ENCODE measurements around the gene HCN3. TPM values are rescaled to one million over a fixed set of nuclear protein-coding genes. Genes with fewer than 3 reads are reported as not detected.
"Not testable (repeated sequence)": the region's sequence is repeated elsewhere in the genome, so short reads cannot be mapped to it uniquely, and the experiment has no call there.

The HCN3 gene
- total RNA-seq (2014; rRNA removed), result 1.8 and 2.1 TPM in 2 replicates
- 2.2 TPM for polyA plus RNA-seq (2012)

DNA sequence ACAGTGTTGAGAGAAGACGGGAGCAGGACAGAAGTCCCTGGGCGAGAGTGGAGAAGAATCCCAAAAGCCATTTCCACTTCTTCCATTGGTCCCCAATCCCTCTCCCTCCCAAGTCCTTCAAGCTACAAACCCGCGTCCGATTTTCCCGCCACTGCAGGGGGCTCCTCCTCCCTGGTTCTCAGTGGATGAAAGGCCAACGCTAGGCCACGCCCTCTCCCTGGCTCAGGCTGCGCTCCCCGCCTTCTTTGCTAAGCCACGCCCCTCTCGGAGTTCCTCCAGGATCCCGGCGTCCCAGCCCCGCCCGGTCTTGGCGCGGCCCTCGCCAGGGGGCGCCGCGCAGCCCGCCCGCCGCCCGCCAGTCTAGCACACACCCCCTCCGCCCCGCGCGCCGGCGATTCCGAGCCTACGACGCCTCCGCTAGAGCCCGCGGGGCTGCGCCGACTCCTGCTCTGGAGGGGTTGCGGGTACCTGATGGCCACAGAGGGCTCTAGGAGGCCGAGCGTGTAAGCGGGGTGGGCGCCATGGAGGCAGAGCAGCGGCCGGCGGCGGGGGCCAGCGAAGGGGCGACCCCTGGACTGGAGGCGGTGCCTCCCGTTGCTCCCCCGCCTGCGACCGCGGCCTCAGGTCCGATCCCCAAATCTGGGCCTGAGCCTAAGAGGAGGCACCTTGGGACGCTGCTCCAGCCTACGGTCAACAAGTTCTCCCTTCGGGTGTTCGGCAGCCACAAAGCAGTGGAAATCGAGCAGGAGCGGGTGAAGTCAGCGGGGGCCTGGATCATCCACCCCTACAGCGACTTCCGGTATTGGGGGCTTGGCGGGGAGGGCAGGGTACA, at the start of gene HCN3:
HCN3 (plus strand) TSS at position 394 of the 832 bp plus-strand sequence; CDS start at position 522, 128 bp downstream.
- DNase-seq (ENCODE audit: low read depth), result peak; percentile 93

DNA sequence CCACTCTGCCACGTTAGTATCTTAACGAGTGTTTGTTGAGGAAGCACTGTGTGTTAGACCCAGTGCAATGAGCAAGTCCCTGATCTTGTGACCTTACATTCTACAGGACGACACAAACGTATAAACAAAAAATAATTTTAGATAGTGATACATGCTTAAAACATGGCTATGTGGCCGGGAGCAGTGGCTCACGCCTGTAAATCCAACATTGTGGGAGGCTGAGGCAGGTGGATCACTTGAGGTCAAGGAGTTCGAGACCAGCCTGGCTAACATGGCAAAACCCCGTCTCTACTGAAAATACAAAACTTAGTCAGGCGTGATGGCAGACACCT, 49.2 kb upstream of the HCN3 start:
- DNase-seq (ENCODE audit: low read depth), result no peak

DNA sequence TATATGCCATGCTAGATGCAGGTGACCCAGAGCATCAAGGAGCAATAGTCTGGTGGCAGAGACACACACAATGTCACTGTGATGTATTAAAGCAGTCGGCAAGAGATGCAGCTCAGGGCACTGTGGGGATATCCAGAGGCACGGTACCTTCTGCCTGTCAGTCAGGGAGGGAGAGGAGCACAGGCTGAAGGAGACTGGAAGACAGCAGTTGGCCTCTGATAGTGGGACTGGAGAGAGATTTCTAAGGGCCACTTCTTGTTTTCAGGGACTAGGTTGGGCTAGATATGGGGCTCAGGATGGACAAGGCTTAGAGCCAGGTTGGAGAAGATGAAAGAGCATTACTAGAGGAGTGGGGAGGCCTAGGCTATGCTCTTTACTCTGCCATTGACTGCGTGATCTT, 46.0 kb upstream of the HCN3 start:
- DNase-seq (ENCODE audit: low read depth), result not testable (repeated sequence)

DNA sequence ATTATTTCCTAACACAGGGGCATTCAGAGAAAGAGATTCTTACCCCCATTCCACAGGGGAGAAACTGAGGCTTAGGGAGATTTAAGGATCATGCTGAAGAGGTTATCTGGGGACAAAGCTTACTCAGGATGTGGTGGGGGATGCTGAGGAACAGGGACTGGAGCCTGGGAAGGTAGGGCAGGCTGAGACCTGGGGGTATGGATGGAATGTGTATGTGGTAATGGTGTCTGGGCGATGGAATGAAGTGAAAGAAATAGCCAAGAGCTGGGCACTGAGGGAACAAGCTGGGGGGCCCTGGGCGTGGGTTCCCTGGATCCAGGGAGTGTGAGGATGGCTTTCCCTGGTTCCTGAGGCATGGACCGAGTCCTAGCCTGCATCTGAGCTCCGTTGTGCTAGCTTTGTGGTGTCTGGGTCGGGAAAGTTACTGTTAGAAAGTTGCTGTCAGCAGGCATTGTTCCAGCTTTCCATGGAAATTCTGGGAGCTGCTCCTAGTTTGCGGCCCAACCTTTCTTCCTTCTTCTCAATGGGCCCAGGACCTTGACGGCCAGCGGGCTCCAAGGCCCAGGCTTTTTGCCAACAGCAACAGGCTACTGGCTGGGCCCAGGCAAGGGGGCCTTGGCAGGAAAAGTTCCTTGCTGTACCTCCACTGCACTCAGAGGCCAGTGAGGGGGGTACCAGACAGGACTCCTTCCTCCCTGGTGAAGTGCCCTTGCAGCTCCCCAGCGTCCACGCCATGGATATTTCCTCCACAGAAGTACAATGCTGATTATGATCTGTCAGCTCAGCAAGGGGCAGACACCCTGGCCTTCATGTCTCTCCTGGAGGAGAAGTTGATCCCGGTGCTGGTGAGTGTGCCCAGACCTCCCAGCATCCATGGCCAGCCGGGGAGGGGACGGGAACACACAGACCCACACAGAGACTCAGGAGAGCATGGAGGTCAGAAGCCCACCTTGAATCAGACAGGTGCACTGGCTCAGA, 45.0 kb upstream of the HCN3 start:
- not testable (repeated sequence) for DNase-seq (ENCODE audit: low read depth)

DNA sequence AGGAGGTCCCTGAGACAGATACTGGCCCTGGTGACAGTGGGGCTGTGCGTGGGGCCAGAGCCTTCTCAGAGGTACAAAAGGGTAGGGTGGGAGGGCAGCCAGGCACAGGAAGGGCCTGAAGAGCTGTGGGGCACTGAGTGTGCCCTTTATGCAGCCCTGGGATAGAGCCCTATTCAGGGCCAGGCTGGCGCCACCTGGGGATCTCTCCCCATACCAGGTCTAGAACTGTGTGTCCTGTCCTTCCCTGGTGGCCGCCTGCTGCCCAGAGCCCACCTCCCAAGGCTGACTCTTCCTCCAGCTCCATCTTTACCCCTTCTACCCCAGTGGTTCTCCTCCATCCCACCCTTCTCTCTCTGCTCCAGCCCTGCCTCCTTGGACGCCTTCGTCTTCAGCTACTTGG, 43.8 kb upstream of the HCN3 start:
- DNase-seq (ENCODE audit: low read depth), result not testable (repeated sequence)

DNA sequence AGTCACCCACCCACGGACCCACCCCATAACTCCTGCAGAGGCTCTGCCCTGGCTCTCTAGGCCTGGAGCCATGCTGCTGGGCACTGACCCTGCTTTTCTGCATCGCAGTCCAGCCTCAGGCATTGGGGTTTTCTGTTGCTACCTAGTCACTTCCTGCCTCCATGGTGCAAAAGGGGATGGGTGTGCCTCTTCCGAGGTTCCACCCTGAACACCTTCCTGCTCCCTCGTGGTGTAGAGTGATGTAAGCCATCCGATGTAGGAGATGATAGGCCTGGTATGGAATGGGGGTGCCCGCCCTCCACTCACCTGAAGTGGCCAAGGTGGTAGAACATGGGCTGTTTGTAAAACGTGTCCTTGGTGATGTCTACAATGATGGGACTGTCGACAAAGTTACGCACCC, 41.9 kb upstream of the HCN3 start:
- not testable (repeated sequence) for DNase-seq (ENCODE audit: low read depth)

DNA sequence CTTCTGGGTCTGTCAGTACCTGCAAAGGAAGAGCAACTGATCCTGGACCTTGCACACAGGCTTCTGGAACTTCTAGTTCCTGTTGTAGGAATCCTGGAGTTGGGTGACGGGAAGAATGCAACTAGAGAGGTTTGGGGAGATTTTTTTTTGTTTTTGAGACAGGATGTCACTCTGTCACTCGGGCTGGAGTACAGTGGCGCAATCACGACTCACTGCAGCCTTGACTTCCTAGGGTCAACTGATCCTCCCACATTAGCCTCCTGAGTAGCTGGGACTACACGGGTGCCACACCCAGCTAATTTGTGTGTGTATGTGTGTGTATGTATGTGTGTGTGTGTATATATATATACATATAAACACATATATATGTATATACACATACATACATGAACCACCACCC, 40.8 kb upstream of the HCN3 start:
- DNase-seq (ENCODE audit: low read depth), result no peak

DNA sequence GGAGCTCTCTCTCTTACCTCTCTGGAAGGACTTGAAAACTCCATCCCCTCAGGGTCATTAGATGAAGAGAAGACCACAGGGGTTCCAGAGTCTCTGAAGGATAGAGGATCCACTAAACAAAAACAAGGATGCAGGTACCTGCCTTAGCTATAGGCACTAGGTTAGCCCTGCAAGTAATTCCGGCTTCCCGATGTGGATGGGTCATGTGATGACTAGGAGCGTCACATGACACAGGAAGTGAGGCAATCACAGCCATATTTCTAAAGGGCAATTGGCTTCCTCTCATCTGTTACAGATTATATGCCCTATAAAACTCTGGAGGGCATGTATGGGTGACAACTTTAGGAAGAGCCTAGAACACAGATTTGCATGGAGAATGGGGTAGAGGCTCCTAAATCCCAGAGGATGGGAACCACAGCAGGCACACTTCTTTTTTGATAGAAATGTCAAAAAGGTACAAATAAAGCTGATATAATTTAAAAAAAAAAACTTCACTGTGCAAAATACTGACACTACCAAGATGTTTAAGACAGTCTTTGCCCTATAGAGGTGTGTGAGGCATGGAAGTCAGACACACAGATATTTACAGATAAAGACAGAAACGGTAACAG, 36.1 kb upstream of the HCN3 start:
- DNase-seq (ENCODE audit: low read depth), result peak; percentile 80

DNA sequence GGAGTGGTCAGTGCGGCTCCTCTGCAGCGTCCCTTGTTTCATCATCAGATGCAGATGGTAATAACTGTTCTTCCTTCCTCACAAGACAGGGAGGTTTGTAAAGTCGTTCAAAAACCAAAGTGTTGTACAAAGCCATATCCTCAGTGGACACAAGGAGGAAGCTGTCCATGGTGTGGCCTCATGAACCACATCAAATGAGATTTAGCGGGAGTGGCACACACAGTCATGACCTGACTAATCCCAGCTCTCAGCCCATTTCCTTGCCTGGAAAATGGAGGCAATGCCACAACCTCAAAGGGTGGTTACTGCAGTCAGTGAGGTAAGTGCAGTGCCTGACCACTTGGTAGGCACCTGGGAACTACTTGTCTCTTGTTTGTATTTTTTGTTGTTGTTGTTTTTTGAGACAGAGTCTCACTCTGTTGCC, 35.4 kb upstream of the HCN3 start:
- DNase-seq (ENCODE audit: low read depth), result peak; percentile 29

DNA sequence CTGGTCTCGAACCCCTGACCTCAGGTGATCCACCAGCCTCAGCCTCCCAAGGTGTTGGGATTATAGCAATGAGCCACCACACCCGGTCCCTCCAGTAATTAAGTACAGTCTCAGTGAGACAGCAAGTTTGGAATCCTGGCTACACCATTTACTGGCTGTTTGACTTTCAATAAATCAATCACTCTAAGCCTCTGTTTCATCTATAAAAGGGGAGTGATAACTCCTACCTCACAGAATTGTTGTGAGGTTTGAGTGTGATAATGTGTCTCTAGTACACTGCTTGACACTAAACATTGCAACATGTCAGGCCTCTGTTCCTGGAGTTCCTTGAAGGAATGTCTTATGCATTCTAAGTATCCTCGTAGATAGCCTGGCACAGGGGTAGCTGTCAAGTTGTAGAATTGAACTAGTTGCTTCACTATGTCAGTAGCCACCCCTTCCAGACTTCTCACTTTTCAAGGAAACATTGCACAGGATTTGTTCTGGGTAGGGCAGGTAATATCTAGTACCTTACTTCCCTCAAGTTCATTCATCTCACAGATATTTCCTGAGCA, 34.4 kb upstream of the HCN3 start:
- DNase-seq (ENCODE audit: low read depth), result no peak

DNA sequence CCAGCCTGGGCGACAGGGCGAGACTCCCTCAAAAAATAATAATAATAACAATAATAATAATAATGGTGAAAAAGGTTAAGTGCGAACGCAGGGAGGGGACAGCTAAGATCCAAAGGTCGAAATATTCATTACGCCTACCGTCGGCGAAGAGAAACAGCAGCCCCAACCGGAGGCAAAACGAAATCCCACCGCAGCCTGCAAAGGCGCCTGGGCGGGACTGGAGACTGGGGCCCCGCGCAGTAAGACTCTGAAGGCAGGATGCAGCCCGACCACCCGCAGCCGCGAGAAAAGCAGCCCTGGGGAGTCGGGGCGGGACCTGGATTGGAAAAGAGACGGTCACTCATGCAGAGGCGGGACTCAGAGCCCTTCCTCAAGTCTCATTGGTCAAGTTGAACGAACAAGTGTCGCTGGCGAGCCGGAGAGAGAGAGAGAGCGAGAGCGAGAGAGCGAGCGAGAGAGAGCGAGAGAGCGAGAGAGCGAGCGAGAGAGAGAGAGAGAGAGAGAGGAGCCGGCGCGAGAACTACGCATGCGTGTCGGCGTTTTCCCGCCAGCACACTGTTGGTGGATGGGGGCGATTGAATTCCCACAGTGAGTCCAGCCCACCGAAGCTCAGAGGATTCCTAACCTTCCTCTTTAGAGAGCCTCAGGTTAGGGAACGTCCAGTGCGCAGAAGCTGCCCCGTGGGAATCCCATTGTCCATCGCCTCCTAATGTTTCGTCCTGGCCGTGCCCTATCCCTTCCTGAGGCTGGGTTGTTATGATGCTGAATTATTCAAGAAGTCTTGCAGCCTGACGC, 32.7 kb upstream of the HCN3 start:
- peak; percentile 100 for DNase-seq (ENCODE audit: low read depth)

DNA sequence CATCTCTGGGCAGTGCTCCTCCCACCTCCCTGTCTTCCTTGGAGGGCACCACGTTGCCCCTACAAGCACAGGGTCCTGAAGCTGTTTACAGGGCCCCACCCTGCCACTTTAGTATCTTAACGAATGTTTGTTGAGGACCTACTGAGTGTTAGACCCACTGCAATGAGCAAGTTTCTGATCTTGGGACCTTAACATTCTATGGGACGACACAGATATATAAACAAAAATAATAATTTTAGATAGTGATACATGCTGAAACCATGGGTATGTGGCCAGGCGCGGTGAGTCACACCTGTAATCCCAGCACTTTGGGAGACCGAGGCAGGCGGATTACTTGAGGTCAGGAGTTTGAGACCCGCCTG, 32.1 kb upstream of the HCN3 start:
- DNase-seq (ENCODE audit: low read depth), result no peak

DNA sequence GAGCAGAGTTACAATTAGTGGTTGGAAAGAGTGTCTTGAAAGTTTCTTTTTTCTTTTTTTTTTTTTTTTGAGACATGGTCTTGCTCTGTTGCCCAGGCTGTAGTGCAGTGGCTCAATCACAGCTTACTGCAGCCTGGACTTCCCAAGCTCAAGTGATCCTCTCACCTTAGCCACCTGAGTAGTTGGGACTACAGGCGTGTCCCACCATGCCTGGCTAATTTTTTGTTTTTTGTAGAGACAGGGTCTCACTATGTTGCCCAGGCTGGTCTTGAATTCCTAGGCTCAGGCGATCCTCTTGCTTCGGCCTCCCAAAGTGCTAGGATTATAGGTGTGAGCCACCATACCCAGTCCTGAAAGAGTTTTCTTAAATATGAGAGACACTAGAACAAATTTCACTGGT, 30.5 kb upstream of the HCN3 start:
- not testable (repeated sequence) for DNase-seq (ENCODE audit: low read depth)

DNA sequence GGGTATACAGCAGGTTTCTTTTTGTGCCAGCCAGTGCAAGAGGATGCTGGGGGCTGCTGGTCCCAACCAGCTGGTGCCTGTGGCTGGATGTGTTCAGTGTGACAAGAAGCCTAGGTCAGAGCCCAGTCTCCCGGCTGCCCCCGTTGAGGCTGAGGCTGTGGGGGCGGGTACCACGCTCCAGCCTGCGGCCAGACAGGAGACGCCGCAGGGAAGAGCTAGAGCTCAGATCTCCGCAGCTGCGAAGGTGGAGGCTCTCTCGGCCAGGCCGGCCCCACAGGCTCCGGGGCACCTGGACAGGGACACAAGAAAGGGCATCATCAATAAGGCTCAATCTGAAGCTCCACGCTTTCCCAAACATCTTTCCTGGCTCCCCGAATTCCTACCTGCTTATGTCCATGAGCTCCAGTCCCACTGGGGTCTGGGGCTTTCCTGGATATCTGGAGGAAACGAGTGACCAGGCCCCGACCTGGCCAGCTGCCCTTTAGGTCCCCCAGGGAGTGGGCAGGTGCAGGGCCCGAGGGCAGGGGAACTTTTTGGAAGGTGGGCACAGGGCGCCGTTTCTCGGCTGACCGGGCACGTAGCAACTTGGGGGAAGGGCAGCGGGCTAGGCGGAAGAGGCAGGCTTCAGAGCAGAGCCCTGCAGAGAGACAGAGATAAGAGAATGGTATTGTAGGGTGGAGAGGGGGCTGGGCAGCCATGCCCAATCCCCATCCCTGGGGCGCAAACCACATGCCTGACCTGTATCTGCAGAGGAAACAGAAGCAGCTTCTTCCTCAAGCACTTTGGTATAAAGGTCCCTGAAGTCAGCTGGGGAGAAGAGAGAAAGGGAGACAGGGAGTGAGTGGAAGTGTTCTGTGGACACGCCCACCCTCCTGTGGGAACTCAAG, 29.4 kb upstream of the HCN3 start:
- DNase-seq (ENCODE audit: low read depth), result no peak

DNA sequence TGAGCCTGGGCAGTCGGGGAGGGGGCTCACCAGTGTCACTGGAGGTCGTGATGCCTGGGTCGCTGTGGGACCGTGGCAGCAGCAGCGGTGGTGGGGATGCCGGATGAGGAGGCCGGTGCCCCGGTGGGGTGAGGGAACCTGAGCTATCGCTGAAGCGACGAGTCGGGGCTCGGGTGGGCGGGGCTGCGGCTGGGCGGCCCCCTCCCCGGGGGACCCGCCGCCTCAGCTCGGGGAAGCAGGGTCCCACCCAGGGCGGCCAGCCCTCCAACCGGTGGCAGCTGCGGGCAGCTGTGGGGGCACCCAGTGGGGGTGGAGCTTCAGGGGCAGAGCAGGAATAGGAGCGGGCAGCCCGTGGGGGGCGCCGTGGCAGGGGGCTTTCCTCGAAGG, 27.0 kb upstream of the HCN3 start:
- no peak for DNase-seq (ENCODE audit: low read depth)

DNA sequence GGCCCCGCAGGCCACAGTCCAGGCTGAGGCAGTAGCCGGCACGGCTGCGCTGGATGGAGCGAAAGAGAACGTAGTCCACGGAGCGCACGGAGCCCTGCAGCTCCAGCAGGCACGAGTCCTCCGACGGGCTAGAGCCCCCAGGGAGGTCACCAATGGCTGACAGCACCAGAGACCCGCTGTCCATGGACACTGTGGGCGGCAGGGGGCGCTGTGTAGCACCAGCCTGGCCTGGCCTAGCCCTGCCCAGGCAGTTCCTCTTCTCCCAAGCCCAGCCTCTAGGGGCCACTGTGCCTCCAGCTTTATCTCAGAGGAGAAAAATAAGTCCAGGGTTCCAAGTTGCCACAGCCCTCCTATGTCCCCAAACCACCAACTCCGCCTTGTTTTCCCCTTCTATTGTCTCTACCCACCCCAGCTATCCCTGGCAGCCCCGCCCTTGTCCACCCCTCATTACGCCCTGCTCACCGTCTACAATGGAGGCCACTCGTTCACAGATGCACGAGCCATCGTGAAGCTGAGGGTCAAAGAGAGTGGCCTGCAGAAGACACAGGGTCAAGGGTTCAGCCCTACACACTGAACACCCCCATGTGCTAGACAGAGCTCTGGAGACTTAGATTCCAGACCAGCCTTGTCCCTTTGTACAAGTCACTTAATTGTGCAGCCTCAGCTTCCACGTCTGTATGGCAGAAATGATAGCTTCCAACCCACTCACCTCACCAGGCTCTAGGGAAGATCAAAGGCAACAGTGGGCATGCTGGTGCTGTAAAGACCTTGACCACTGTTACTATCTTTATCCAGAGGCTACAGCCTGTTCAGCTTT, 26.4 kb upstream of the HCN3 start:
- peak; percentile 89 for DNase-seq (ENCODE audit: low read depth)

DNA sequence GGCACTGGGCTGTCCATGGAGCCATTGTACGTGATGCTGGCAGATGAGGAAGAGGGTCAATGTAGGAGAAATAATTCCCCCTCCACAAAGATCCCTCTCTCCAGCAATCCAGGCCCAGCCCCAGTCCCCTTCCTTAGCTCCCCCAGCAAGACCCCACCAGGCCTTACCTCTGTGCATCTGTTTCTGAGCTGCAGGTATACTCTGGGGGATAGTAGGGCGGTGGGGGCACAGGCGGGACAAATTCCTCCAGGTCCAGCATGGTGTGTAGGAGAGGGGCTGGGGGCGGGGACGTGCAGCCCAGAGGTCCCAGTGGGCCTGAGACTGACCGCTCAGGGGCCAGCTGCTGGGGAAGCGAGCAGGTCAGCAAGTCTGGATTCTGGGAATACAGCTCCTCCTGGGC, 25.7 kb upstream of the HCN3 start:
- DNase-seq (ENCODE audit: low read depth), result no peak

DNA sequence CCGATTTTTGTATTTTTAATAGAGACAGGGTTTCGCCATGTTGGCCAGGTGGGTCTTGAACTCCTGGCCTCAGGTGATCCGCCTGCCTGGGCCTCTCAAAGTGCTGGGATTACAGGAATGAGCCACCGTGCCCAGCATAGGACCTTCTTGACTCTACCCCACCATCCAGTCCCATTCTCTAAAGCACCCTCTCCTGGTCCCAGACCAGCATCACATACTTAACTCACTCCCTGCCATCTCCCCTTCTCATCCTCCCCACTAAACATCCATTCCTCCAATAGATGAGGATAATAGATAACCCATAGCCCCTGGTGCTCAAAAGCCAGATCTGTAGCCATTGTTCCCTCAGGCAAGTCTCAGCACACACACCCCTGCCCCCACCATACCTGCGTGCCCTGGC, 24.1 kb upstream of the HCN3 start:
- DNase-seq (ENCODE audit: low read depth), result no peak

DNA sequence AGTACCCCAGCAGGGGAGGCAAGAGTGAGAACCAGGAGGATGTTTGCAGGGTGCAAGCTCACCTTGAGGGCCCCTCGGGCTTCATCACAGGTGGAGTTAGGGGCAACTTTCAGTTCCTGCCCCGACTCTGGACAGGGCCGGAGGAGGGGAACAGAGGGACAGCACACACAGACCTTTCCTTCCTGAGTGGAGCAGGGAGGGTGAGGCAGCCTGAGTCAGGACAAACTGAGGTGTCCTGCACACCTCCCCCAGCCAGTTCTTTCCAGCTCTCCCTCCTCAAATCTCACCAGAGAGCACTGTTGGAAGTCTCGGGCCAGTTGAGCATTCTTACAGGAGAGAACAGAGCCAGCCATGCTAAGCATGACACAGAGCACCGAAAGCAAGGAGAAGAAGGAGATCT, 23.5 kb upstream of the HCN3 start:
- no peak for DNase-seq (ENCODE audit: low read depth)

Measured in LHCN-M2 (cell line).